K562 (cell line): ENCODE results near the gene ACP1. TPM values are rescaled to one million over a fixed set of nuclear protein-coding genes. Genes with fewer than 3 reads are reported as not detected.

ENCODE experiments used
- BACH1 ChIP-seq: fragments of 200-800 bp; sonication (Bioruptor generic); IDR thresholded peaks from 2 replicates; pipeline ENCODE4 v1.6.1; 2016; ENCODE audit warnings: missing genetic modification characterization, missing compliant biosample characterization
- DNMT1 ChIP-seq: fragments of 450-650 bp; IDR thresholded peaks from 2 replicates; pipeline ENCODE4 v1.6.1; 2016; ENCODE audit warnings: antibody characterized with exemption, mild to moderate bottlenecking
- HDAC6 ChIP-seq: IDR thresholded peaks from 2 replicates; pipeline ENCODE4 v1.6.1; 2012; ENCODE audit warnings: low read depth, mild to moderate bottlenecking, control low read depth, inconsistent platforms, low read length, moderate library complexity
- ILF3 ChIP-seq: fragments of 450-650 bp; IDR thresholded peaks from 2 replicates; pipeline ENCODE4 v1.6.1; 2018; ENCODE audit warnings: antibody characterized with exemption, mild to moderate bottlenecking, moderate library complexity, borderline replicate concordance
- RFX5 ChIP-seq: IDR thresholded peaks from 2 replicates; pipeline ENCODE4 v1.6.1; 2011; ENCODE audit warnings: low read depth, mild to moderate bottlenecking, improper control_type of control experiment, low read length
- ZNF263 ChIP-seq: sonication (generic); formaldehyde crosslinking; IDR thresholded peaks from 2 replicates; pipeline ENCODE4 v1.8.0; 2022; ENCODE audit warnings: mild to moderate bottlenecking, missing genetic modification reagents, borderline replicate concordance
- polyA plus RNA-seq, 8 experiments: library from polyadenylated mRNA; depleted of rRNA in 4 of 8; stranded (reverse) in 5 of 8; unstranded in 3 of 8; fragments of >200 nt; fragmentation: Nextera tagmentation in 2 of 8; fragmentation: Illumina TruSeq in 1 of 8; extraction: Ambion mirVana in 2 of 8; extraction: Trizol in 1 of 8; gene quantifications; 2 replicates each; pipeline versions ENCODE4 v1.2.1 to v1.2.3, GENCODE V29; 2011 to 2014; ENCODE audit warnings: inconsistent platforms in 1 of 8, missing spikeins in 1 of 8
- total RNA-seq, 7 experiments: library from RNA; depleted of rRNA in 6 of 7; stranded (reverse); fragments of >200 nt in 6 of 7; fragmentation: Illumina TruSeq in 2 of 7; extraction: Trizol in 2 of 7; gene quantifications; 2 replicates each; pipeline versions ENCODE4 v1.2.1 to v1.2.3, GENCODE V29; 2011 to 2021; ENCODE audit warnings: low replicate concordance in 1 of 7
- TF ChIP-seq, protein P1 (sequence below): conservative IDR thresholded peaks from 2 replicates; pipeline ENCODE4 v1.6.1; 2011; ENCODE audit warnings: low read depth, mild to moderate bottlenecking, low read length; ENCODE audit not compliant: control insufficient read depth
- TF ChIP-seq, protein P2 (sequence below): fragments of 150-350 bp; IDR thresholded peaks from 2 replicates; pipeline ENCODE4 v1.6.1; 2014; ENCODE audit warnings: low read depth, mild to moderate bottlenecking, low read length, borderline replicate concordance

ACP1 gene
- total and polyA plus RNA-seq, 9 of the 15 experiments (the other 6 are each of a cell fraction or from before 2014, with no cell fraction given) = 139 to 493 (median 189) TPM

DNA sequence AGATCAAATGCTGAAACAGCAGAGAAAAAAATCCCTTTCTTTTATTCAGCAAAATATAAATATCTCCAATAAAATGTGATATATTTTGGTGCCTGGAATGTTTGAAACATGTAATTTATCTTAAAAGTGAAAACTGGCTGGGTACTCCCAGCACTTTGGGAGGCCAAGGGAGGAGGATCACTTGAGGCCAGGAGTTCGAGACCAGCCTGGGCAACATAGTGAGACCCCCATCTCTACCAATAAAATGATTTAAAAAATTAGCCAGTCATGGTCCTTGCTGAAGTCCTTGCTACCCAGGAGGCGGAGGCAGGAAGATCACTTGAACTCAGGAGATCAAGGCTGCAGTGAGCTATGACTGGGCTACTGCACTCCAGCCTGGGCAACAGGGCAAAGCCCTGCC lies 9.6 kb upstream of the ACP1 start (continued):
- TF ChIP-seq, protein P1, sequence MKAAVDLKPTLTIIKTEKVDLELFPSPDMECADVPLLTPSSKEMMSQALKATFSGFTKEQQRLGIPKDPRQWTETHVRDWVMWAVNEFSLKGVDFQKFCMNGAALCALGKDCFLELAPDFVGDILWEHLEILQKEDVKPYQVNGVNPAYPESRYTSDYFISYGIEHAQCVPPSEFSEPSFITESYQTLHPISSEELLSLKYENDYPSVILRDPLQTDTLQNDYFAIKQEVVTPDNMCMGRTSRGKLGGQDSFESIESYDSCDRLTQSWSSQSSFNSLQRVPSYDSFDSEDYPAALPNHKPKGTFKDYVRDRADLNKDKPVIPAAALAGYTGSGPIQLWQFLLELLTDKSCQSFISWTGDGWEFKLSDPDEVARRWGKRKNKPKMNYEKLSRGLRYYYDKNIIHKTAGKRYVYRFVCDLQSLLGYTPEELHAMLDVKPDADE = no peak
- TF ChIP-seq DNMT1 (no peak), HDAC6 (no peak), ILF3 (no peak), ZNF263 (no peak), RFX5 (no peak), BACH1 (tag) (no peak)
- TF ChIP-seq, protein P2, sequence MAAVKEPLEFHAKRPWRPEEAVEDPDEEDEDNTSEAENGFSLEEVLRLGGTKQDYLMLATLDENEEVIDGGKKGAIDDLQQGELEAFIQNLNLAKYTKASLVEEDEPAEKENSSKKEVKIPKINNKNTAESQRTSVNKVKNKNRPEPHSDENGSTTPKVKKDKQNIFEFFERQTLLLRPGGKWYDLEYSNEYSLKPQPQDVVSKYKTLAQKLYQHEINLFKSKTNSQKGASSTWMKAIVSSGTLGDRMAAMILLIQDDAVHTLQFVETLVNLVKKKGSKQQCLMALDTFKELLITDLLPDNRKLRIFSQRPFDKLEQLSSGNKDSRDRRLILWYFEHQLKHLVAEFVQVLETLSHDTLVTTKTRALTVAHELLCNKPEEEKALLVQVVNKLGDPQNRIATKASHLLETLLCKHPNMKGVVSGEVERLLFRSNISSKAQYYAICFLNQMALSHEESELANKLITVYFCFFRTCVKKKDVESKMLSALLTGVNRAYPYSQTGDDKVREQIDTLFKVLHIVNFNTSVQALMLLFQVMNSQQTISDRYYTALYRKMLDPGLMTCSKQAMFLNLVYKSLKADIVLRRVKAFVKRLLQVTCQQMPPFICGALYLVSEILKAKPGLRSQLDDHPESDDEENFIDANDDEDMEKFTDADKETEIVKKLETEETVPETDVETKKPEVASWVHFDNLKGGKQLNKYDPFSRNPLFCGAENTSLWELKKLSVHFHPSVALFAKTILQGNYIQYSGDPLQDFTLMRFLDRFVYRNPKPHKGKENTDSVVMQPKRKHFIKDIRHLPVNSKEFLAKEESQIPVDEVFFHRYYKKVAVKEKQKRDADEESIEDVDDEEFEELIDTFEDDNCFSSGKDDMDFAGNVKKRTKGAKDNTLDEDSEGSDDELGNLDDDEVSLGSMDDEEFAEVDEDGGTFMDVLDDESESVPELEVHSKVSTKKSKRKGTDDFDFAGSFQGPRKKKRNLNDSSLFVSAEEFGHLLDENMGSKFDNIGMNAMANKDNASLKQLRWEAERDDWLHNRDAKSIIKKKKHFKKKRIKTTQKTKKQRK = no peak
